OCI-LY3 (cell line): Measurements from ENCODE around the gene TNC.

ENCODE experiments used
- H2AFZ ChIP-seq: fragments of 200-600, 300-600 bp; shearing (Covaris generic); 2 replicates; pipeline ENCODE4 v1.6.0; 2014; ENCODE audit warnings: antibody characterized with exemption, low read depth, low read length
- H3K27ac ChIP-seq: fragments of 200-600, 300-600 bp; sonication (generic); 2 replicates; pipeline ENCODE4 v1.5.1; 2014; ENCODE audit warnings: mild to moderate bottlenecking, low read length, moderate library complexity, mixed read lengths
- H3K27me3 ChIP-seq: fragments of 200-600, 300-600 bp; sonication (generic); 2 replicates; pipeline ENCODE4 v1.6.1; 2014; ENCODE audit warnings: low read depth, low read length, mixed read lengths
- H3K36me3 ChIP-seq: fragments of 200-600, 300-600 bp; sonication (generic); replicated peaks from 2 replicates; pipeline ENCODE3; 2014; ENCODE audit warnings: low read depth, low read length, mixed read lengths
- H3K4me1 ChIP-seq: fragments of 300-600, 200-600 bp; sonication (generic); 2 replicates; pipeline ENCODE4 v1.6.1; 2014; ENCODE audit warnings: low read length, mixed read lengths
- H3K4me2 ChIP-seq: fragments of 200-600, 300-600 bp; sonication (generic); 2 replicates; pipeline ENCODE4 v1.6.1; 2014; ENCODE audit warnings: low read length, mixed read lengths
- H3K4me3 ChIP-seq: fragments of 300-600, 200-600 bp; sonication (generic); 2 replicates; pipeline ENCODE4 v1.5.1; 2014; ENCODE audit warnings: antibody characterized with exemption, mild to moderate bottlenecking, low read length, moderate library complexity
- H3K79me2 ChIP-seq: fragments of 300-600, 200-600 bp; shearing (Covaris generic); 2 replicates; pipeline ENCODE4 v1.6.1; 2014; ENCODE audit warnings: mild to moderate bottlenecking, low read length, mixed read lengths
- H3K9ac ChIP-seq: fragments of 300-600, 200-600 bp; shearing (Covaris generic); 2 replicates; pipeline ENCODE4 v1.6.0; 2014; ENCODE audit warnings: mild to moderate bottlenecking, low read length, moderate library complexity
- H3K9me3 ChIP-seq: fragments of 200-600, 300-600 bp; shearing (Covaris generic); 2 replicates; pipeline ENCODE4 v1.6.1; 2014; ENCODE audit warnings: low read length, mixed read lengths; ENCODE audit not compliant: insufficient read depth
- H4K20me1 ChIP-seq: fragments of 200-600, 300-600 bp; sonication (generic); 2 replicates; pipeline ENCODE4 v1.6.1; 2016; ENCODE audit warnings: low read length, mixed read lengths; ENCODE audit not compliant: insufficient read depth
- CTCF ChIP-seq: fragments of 200-600, 300-600 bp; sonication (generic); IDR thresholded peaks from 2 replicates; pipeline ENCODE4 v1.5.1; 2014; ENCODE audit warnings: antibody characterized with exemption, low read length, low read depth
- EZH2phosphoT487 ChIP-seq: fragments of 200-600 bp; shearing (Covaris generic); IDR thresholded peaks from 2 replicates; pipeline ENCODE4 v1.6.1; 2018; ENCODE audit warnings: antibody characterized with exemption, mixed run types, low read depth

Gene TNC

GRCh38 chr9:115098226-115098965 lies 19.6 kb downstream of the TNC start:
- Histone ChIP-seq H3K9me3 (no peaks in the 10 kb centered on the region), H3K4me3 (no peak overlapping the region), H3K9ac (no peak overlapping the region), H3K79me2 (no peaks in the 10 kb centered on the region), H4K20me1 (no peaks in the 10 kb centered on the region), H3K27ac (no peak overlapping the region), H3K27me3 (0 out of 2 replicates have a peak, but pooled peaks cover 4% of the 10 kb centered on the region), H3K36me3 (no peaks in the 10 kb centered on the region), H2AFZ (no peak overlapping the region), H3K4me2 (no peak overlapping the region), H3K4me1 (no peaks in the 10 kb centered on the region)
- TF ChIP-seq EZH2phosphoT487 (no peak), CTCF (no peak)

GRCh38 chr9:115093520-115093919 lies 24.4 kb downstream of the TNC start:
- Histone ChIP-seq H3K4me2 (no peak overlapping the region), H2AFZ (no peak overlapping the region)
- TF ChIP-seq CTCF (no peak), EZH2phosphoT487 (no peak)

GRCh38 chr9:115090486-115090885 lies 27.5 kb downstream of the TNC start:
- H4K20me1 ChIP-seq, result no peaks in the 10 kb centered on the region

More at GRCh38 chr9:115093520-115093919, 24.4 kb downstream of the TNC start:
- Histone ChIP-seq H3K27me3 (peaks cover 10% of the 10 kb centered on the region; the same call in 1 of the 2 replicates), H3K9me3 (no peaks in the 10 kb centered on the region), H3K4me3 (no peak overlapping the region), H3K36me3 (no peaks in the 10 kb centered on the region), H3K4me1 (no peaks in the 10 kb centered on the region), H3K27ac (no peak overlapping the region), H4K20me1 (no peaks in the 10 kb centered on the region), H3K79me2 (no peaks in the 10 kb centered on the region), H3K9ac (no peak overlapping the region)

More at GRCh38 chr9:115090486-115090885, 27.5 kb downstream of the TNC start:
- no peak overlapping the region for H3K9ac ChIP-seq
- H3K27ac ChIP-seq, result no peak overlapping the region
- H3K9me3 ChIP-seq, result no peaks in the 10 kb centered on the region
- H3K79me2 ChIP-seq, result no peaks in the 10 kb centered on the region
- TF ChIP-seq CTCF, result no peak
- TF ChIP-seq EZH2phosphoT487, result no peak
- H3K4me1 ChIP-seq, result no peaks in the 10 kb centered on the region
- H3K4me3 ChIP-seq, result no peak overlapping the region
- no peaks in the 10 kb centered on the region for H3K36me3 ChIP-seq
- no peak overlapping the region for H2AFZ ChIP-seq
- H3K27me3 ChIP-seq, result peaks cover 5% of the 10 kb centered on the region; the same call in 1 of the 2 replicates
- H3K4me2 ChIP-seq, result no peak overlapping the region
